ENCODE data around the gene C3orf33. TPM values are rescaled to one million over a fixed set of nuclear protein-coding genes. Genes with fewer than 3 reads are reported as not detected.

The C3orf33 gene
- total and polyA plus RNA-seq, 2 of the 13 experiments (the other 11 are each of a cell fraction or from before 2014, with no cell fraction given), result 9.2 to 12.6 TPM

DNA sequence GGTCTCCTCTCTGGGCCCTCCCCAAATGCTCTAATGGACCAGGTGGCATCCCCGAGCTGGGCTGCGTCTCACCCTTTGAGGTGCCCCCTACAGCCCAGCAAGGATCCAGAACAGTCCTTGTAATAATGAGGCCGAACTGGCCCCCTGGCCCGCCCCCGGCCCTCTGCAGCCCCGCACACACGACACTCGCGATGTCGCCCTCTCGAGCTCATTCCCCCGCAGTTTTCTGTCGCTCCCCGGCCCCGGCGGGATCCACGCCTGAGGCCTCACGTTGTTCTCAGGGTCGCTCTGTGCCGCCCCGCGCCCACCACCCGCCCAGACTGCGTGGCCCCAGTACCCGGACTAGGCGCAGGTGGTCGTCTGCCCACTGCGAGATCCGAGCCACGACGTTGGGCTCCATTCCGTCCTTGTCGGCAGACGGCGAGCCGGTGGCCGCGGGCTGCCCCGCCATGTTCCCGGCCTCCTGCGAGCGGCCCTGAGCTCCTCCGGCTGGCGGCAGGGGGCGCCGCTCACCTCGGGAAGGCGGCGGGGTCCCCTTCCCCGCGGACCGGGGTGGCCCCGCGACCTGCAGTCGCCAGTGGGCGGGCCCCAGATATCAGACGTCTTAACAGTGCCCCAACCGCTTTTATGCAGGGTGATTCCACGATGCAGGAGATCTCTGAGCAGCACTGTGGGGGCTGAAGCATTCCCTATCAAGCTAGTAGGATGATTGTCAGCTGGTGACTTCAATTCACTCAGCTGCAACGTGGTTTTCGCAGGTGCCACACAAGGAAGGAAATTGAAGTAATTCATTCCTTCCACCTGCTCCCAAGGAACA lies at the start of gene C3orf33 (continued):
- TF ChIP-seq HNF4A (CRISPR knock-in tag; IDR thresholded peaks at IDR 0.05) (peak; percentile 26; the same call in 1 of the 2 replicates), ZFP82 (CRISPR knock-in tag; IDR thresholded peaks at IDR 0.05; ENCODE audit: borderline replicate concordance) (peak; percentile 82; the same call in 1 of the 2 replicates), ZSCAN22 (CRISPR knock-in tag; IDR thresholded peaks at IDR 0.05) (0 out of 2 replicates have a peak, but pooled peaks have one; percentile 38), ZNF607 (CRISPR knock-in tag; IDR thresholded peaks at IDR 0.05; ENCODE audit: borderline replicate concordance) (peak; percentile 87), ZNF746 (CRISPR knock-in tag; IDR thresholded peaks at IDR 0.05) (no peak), SPEN (CRISPR knock-in tag; IDR thresholded peaks at IDR 0.05; ENCODE audit: low read depth) (peak; percentile 72), ZBTB7B (CRISPR knock-in tag; IDR thresholded peaks at IDR 0.05) (peak; percentile 91), NFKB2 (CRISPR knock-in tag; IDR thresholded peaks at IDR 0.05; ENCODE audit: borderline replicate concordance) (peak; percentile 85; the same call in 1 of the 2 replicates), ZNF430 (CRISPR knock-in tag; IDR thresholded peaks at IDR 0.05) (peak; percentile 53; the same call in 1 of the 2 replicates), HNRNPH1 (optimal IDR thresholded peaks at IDR 0.05; ENCODE audit: low read depth, low read length) (no peak), IRX3 (CRISPR knock-in tag; IDR thresholded peaks at IDR 0.05; ENCODE audit: borderline replicate concordance, low read depth) (peak; percentile 80; the same call in 1 of the 2 replicates), MTF2 (CRISPR knock-in tag; IDR thresholded peaks at IDR 0.05; ENCODE audit: borderline replicate concordance) (peak; percentile 50; the same call in 1 of the 2 replicates), KDM5B (CRISPR knock-in tag; IDR thresholded peaks at IDR 0.05; ENCODE audit: borderline replicate concordance) (peak; percentile 71; the same call in 1 of the 2 replicates), ZNF558 (CRISPR knock-in tag; IDR thresholded peaks at IDR 0.05; ENCODE audit: borderline replicate concordance) (no peak), ZNF652 (CRISPR knock-in tag; IDR thresholded peaks at IDR 0.05; ENCODE audit: borderline replicate concordance, low read depth) (no peak), ZNF674 (CRISPR knock-in tag; IDR thresholded peaks at IDR 0.05; ENCODE audit: low read depth) (no peak), NR2F2 (IDR thresholded peaks at IDR 0.05; ENCODE audit: borderline replicate concordance, low read depth) (no peak), HOXA5 (CRISPR knock-in tag; IDR thresholded peaks at IDR 0.05) (no peak), TP53 (CRISPR knock-in tag; conservative IDR thresholded peaks at IDR 0.05) (no peak), HCFC1 (IDR thresholded peaks at IDR 0.05; ENCODE audit: low read depth, low read length) (no peak)
- TF ChIP-seq, protein P1, sequence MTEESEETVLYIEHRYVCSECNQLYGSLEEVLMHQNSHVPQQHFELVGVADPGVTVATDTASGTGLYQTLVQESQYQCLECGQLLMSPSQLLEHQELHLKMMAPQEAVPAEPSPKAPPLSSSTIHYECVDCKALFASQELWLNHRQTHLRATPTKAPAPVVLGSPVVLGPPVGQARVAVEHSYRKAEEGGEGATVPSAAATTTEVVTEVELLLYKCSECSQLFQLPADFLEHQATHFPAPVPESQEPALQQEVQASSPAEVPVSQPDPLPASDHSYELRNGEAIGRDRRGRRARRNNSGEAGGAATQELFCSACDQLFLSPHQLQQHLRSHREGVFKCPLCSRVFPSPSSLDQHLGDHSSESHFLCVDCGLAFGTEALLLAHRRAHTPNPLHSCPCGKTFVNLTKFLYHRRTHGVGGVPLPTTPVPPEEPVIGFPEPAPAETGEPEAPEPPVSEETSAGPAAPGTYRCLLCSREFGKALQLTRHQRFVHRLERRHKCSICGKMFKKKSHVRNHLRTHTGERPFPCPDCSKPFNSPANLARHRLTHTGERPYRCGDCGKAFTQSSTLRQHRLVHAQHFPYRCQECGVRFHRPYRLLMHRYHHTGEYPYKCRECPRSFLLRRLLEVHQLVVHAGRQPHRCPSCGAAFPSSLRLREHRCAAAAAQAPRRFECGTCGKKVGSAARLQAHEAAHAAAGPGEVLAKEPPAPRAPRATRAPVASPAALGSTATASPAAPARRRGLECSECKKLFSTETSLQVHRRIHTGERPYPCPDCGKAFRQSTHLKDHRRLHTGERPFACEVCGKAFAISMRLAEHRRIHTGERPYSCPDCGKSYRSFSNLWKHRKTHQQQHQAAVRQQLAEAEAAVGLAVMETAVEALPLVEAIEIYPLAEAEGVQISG (CRISPR knock-in tag; IDR thresholded peaks at IDR 0.05), result peak; percentile 66
- TF ChIP-seq, protein P2, sequence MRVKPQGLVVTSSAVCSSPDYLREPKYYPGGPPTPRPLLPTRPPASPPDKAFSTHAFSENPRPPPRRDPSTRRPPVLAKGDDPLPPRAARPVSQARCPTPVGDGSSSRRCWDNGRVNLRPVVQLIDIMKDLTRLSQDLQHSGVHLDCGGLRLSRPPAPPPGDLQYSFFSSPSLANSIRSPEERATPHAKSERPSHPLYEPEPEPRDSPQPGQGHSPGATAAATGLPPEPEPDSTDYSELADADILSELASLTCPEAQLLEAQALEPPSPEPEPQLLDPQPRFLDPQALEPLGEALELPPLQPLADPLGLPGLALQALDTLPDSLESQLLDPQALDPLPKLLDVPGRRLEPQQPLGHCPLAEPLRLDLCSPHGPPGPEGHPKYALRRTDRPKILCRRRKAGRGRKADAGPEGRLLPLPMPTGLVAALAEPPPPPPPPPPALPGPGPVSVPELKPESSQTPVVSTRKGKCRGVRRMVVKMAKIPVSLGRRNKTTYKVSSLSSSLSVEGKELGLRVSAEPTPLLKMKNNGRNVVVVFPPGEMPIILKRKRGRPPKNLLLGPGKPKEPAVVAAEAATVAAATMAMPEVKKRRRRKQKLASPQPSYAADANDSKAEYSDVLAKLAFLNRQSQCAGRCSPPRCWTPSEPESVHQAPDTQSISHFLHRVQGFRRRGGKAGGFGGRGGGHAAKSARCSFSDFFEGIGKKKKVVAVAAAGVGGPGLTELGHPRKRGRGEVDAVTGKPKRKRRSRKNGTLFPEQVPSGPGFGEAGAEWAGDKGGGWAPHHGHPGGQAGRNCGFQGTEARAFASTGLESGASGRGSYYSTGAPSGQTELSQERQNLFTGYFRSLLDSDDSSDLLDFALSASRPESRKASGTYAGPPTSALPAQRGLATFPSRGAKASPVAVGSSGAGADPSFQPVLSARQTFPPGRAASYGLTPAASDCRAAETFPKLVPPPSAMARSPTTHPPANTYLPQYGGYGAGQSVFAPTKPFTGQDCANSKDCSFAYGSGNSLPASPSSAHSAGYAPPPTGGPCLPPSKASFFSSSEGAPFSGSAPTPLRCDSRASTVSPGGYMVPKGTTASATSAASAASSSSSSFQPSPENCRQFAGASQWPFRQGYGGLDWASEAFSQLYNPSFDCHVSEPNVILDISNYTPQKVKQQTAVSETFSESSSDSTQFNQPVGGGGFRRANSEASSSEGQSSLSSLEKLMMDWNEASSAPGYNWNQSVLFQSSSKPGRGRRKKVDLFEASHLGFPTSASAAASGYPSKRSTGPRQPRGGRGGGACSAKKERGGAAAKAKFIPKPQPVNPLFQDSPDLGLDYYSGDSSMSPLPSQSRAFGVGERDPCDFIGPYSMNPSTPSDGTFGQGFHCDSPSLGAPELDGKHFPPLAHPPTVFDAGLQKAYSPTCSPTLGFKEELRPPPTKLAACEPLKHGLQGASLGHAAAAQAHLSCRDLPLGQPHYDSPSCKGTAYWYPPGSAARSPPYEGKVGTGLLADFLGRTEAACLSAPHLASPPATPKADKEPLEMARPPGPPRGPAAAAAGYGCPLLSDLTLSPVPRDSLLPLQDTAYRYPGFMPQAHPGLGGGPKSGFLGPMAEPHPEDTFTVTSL (CRISPR knock-in tag; IDR thresholded peaks at IDR 0.05; ENCODE audit: borderline replicate concordance), result no peak

All from HepG2 (cell line).